HCT116 (cell line): ENCODE data around the gene EIF3L.

Source experiments
- POLR2AphosphoS5 ChIP-seq: IDR thresholded peaks from 2 replicates; pipeline ENCODE4 v1.6.1; 2011; ENCODE audit warnings: mild to moderate bottlenecking, low read depth, low read length, moderate library complexity
- TF ChIP-seq, protein P1 (sequence below): IDR thresholded peaks from 2 replicates; pipeline ENCODE4 v1.6.1; 2012; ENCODE audit warnings: low read depth

DNA sequence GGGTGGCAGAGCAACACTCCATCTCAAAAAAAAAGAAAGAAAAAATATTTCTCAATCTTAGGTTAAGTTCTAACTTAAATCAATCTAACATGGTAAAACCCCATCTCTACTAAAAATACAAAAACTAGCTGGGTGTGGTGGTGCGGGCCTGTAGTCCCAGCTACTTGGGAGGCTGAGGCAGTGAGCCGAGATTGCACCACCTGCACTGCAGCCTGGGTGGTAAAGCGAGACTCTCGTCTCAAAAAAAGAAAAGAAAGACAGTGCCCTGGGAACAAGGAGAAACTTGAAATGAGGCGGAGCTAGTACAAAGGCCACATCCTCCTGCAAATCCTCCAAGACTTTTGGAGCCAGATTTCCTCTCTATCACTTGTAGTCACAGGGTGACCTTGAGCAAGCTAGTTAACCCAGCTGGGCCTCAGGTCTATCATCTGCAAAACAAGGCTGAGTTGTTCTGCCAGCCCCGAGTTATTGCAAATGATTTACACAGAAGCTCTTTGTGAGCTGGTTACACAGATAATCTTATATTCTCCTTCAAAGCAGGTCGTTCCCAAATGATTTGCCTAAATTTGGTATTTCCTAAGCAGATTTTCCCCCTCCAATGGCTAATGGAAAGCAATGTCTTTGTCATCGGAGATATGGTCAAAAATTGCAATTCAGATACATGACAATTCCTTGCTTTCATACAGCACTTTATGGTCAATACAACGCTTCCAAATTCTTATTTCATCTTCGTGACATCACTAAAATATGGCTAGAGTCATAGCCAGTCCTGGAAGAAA lies 7.0 kb upstream of the EIF3L start:
- TF ChIP-seq, protein P1, sequence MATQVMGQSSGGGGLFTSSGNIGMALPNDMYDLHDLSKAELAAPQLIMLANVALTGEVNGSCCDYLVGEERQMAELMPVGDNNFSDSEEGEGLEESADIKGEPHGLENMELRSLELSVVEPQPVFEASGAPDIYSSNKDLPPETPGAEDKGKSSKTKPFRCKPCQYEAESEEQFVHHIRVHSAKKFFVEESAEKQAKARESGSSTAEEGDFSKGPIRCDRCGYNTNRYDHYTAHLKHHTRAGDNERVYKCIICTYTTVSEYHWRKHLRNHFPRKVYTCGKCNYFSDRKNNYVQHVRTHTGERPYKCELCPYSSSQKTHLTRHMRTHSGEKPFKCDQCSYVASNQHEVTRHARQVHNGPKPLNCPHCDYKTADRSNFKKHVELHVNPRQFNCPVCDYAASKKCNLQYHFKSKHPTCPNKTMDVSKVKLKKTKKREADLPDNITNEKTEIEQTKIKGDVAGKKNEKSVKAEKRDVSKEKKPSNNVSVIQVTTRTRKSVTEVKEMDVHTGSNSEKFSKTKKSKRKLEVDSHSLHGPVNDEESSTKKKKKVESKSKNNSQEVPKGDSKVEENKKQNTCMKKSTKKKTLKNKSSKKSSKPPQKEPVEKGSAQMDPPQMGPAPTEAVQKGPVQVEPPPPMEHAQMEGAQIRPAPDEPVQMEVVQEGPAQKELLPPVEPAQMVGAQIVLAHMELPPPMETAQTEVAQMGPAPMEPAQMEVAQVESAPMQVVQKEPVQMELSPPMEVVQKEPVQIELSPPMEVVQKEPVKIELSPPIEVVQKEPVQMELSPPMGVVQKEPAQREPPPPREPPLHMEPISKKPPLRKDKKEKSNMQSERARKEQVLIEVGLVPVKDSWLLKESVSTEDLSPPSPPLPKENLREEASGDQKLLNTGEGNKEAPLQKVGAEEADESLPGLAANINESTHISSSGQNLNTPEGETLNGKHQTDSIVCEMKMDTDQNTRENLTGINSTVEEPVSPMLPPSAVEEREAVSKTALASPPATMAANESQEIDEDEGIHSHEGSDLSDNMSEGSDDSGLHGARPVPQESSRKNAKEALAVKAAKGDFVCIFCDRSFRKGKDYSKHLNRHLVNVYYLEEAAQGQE = no peak
- TF ChIP-seq POLR2AphosphoS5 = no peak
